Activated naive CD8-positive, alpha-beta T cell (primary cell): ENCODE results near the gene SENP6.

Experiments
- H3K27ac Mint-ChIP-seq: one replicate; pipeline ENCODE4 v1.8.0; 2021; ENCODE audit warnings: mixed read lengths
- H3K27me3 Mint-ChIP-seq: one replicate; pipeline ENCODE4 v1.8.0; 2021; ENCODE audit warnings: mixed read lengths
- H3K36me3 Mint-ChIP-seq: one replicate; pipeline ENCODE4 v1.8.0; 2021; ENCODE audit warnings: mixed read lengths
- H3K4me1 Mint-ChIP-seq: one replicate; pipeline ENCODE4 v1.8.0; 2021; ENCODE audit warnings: low read depth, mixed read lengths
- H3K4me3 Mint-ChIP-seq: one replicate; pipeline ENCODE4 v1.8.0; 2021; ENCODE audit warnings: mild to moderate bottlenecking, mixed read lengths
- H3K9me3 Mint-ChIP-seq: one replicate; pipeline ENCODE4 v1.8.0; 2021; ENCODE audit warnings: low read depth, mixed read lengths

Gene SENP6

DNA sequence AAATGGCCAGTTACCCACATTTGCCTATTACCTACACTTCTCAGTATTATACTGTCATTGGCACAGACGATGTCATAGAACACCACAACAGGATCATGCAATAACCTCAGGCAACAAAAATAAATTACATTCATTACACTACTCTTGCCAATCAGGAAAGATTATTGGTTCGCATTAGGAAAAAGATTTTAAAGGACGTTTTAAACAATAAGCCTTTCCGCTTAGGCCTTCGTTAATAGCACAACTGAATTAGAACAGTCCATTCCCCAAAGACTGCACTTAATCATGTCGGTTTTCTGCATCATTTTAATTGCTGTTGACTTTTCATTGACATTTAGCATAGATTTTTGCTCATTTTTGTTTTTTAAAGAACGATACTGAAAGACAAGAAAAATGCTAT is 912 bp upstream of the SENP6 start:
- Mint-ChIP-seq H3K9me3 (no peaks in the 10 kb centered on the region), H3K4me1 (peaks cover 57% of the 10 kb centered on the region), H3K36me3 (peaks cover 2% of the 10 kb centered on the region), H3K4me3 (peak overlapping the region; percentile 98), H3K27ac (peak overlapping the region; percentile 99), H3K27me3 (no peaks in the 10 kb centered on the region)

DNA sequence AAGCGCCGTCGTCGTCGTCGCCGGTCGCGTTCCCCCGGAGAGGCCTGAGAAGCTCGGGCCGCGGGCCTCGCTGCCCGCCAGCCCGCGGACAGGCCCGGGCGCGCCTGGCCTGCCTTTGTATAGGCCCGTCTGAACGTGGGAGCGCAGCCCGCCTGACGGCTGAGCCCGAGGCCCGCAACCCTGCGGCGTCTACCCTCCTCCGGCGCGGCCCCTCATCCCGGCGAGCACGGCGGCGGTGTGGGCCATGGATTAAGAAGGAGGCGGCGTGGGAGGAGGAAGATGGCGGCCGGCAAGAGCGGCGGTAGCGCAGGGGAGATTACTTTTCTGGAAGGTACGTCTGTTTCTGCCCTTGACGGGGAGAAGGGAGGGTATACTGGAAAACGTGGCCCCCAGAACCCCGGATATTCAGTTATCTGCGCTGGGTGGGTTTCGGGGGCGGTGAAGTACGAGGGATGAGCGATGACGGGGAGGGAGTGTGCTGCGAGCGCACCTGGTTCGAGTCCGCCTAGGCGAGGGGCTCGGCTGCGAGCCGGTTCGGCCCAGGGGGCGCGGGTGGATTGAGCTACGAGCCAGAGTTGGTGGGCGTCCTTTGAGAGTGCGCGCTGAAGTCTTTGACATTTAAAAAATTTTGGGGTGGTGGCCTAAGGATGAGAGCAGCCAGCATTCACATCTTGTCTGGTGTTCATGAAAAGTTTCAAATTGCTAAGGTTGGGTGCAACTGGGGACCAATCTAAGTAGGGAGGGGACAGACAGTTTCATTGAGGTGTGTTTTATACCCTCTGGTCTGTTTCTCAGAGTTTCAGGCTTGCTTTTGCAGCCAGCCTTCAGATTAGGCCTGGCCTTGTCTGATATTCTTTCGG is 796 bp downstream of the SENP6 start:
- no peaks in the 10 kb centered on the region for H3K27me3 Mint-ChIP-seq
- peaks cover 3% of the 10 kb centered on the region for H3K36me3 Mint-ChIP-seq
- H3K27ac Mint-ChIP-seq, result peak overlapping the region; percentile 99
- no peaks in the 10 kb centered on the region for H3K9me3 Mint-ChIP-seq
- peak overlapping the region; percentile 98 for H3K4me3 Mint-ChIP-seq
- peaks cover 69% of the 10 kb centered on the region for H3K4me1 Mint-ChIP-seq

DNA sequence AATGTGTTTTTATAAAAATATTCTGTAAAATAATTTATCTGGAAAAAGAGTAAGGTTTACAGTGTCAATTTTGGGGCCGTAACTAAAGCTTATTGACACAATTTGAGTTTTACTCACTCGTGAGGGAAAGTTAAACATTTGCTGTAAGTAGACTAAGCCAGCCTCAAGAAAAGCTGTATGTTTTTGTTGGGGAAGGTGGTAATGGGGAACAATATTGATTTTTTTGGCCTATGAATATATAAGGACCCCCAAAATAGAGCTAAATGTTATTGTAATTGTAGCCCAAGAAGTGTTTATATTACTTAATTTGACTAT is 1.4 kb downstream of the SENP6 start:
- no peaks in the 10 kb centered on the region for H3K27me3 Mint-ChIP-seq
- H3K9me3 Mint-ChIP-seq, result no peaks in the 10 kb centered on the region
- H3K27ac Mint-ChIP-seq, result peak overlapping the region; percentile 99
- H3K4me3 Mint-ChIP-seq, result peak overlapping the region; percentile 98
- peaks cover 5% of the 10 kb centered on the region for H3K36me3 Mint-ChIP-seq
- H3K4me1 Mint-ChIP-seq, result peaks cover 70% of the 10 kb centered on the region

DNA sequence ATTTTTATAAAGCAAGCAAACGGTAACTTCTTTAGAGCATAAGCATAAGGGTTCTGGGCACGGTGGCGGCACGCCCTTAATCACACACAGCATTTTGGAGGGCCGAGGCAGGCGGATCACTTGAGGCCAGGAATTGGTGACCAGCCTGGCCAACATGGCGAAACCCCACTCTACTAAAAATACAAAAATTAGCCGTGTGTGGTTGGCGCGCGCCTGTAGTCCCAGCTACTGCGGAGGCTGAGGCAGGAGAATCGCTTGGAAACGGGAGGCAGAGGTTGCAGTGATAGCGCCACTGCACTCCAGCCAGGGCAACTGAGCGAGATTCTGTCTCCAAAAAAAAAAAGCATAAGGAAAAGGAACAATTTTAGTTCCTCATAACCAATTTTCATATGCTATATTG is 2.6 kb downstream of the SENP6 start:
- Mint-ChIP-seq H3K27me3 (no peaks in the 10 kb centered on the region), H3K27ac (peak overlapping the region; percentile 13), H3K4me1 (peaks cover 71% of the 10 kb centered on the region), H3K36me3 (peaks cover 6% of the 10 kb centered on the region), H3K4me3 (peak overlapping the region; percentile 98), H3K9me3 (no peaks in the 10 kb centered on the region)

DNA sequence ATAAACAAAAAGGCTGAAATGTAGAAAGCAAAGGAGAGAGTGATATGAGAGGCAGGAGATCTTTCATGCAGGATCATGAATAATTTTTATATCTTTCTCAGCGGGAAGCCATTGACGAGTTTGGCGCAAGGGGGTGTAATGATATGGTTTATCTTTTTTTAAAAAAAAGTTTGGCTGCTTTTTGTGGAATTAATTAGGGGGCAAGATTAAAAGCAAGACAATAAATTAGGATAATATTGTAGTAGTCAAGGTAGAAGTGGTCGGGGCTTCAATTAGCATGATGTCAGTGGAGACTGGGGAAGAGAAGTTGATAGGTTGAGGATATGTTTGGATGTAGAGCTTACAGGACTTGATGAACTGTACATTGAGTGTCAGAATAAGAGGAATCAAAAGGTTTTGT is 4.0 kb downstream of the SENP6 start:
- no peaks in the 10 kb centered on the region for H3K9me3 Mint-ChIP-seq
- peak overlapping the region; percentile 40 for H3K4me3 Mint-ChIP-seq
- peak overlapping the region; percentile 31 for H3K27ac Mint-ChIP-seq
- peaks cover 8% of the 10 kb centered on the region for H3K36me3 Mint-ChIP-seq
- H3K27me3 Mint-ChIP-seq, result no peaks in the 10 kb centered on the region
- H3K4me1 Mint-ChIP-seq, result peaks cover 77% of the 10 kb centered on the region

DNA sequence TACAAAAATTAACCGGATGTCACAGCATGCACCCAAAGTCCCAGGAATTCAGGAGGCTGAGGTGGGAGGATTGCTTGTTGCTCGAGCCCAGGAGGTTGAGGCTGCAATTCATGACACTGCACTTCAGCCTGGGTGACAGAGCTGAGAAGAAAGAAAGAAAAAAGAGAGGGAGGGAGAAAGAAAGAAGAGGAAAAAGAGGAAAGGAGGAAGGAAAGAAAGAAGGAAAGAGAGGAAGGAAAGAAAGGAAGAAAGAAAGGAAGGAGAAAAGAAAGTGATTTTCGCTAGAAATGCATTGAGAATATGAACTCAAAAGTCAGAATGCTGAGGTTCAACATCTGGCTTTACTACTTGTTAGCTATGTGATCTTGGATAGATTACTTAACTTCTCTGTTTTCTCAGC is 6.6 kb downstream of the SENP6 start:
- Mint-ChIP-seq H3K36me3 (peaks cover 8% of the 10 kb centered on the region), H3K4me1 (peaks cover 95% of the 10 kb centered on the region), H3K9me3 (no peaks in the 10 kb centered on the region), H3K27me3 (no peaks in the 10 kb centered on the region), H3K27ac (peak overlapping the region; percentile 54), H3K4me3 (peak overlapping the region; percentile 40)

DNA sequence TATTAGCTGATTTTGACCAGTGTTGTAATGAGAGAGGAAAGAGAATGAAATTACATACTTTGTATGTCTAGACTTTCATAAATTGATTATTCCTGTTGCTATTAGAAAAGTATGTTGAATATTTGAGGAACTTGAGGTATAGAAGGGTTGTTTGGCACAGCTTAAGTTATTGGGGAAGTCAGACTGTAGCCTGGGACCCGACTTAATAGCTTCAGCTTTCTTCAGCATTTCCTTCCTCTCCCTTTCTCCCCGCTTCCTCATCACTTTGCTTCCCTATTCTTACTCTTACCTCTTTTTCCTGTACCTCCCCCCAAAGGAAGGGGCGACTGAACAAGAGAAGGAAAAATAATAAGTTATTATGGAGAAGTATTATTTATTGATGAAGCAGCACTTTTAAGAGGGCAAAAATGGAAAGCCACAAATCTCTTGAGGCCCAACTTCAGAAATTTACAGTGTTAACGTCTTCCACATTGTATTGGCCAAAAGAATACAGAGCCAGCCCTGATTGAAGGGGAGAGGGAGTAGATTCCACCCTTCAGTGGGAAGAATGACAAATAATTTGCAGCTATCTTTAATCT is 7.4 kb downstream of the SENP6 start:
- H3K4me3 Mint-ChIP-seq, result no peak overlapping the region
- H3K27me3 Mint-ChIP-seq, result no peaks in the 10 kb centered on the region

DNA sequence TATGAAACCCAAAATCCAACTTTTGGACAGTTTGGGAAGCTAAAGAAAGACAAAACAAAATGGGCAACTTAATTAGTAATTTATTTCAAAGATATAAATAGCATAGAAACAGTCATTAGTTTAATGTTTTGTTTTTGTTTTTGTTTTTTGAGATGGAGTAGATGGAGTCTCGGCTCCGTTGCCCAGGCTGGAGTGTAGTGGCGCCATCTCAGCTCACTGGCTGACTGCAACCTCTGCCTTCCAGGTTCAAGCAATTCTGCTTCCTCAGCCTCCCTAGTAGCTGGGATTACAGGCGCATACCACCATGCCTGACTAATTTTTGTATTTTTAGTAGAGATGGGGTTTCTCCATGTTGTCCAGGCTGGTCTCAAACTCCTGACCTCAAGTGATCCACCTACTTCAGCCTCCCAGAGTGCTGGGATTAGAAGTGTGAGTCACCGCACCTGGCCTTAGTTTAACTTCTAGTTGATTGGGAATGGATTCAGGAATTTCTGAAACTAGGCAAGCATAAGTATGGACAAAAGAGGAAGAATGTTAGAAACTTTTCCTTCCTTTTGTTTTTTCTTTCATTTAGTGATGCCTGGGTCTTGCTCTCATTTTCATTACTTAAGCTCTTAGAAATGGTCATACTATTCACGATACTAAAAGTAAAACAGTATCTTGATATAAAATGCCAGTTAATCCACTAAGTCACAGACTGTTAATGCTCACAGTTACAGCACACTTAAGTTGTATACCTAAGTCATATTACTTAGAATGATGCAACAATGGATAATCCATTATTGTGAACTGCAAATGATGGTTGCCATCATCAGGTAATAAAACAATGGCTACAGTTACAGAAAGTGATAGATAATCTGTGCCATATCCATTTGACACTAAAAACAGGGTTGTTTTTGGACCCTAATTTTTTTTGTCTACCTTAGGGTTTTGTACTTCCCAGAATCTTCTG is 8.2 kb downstream of the SENP6 start:
- peak overlapping the region; percentile 11 for H3K4me3 Mint-ChIP-seq
- H3K4me1 Mint-ChIP-seq, result peaks cover 98% of the 10 kb centered on the region
- H3K27me3 Mint-ChIP-seq, result no peaks in the 10 kb centered on the region
- H3K27ac Mint-ChIP-seq, result peak overlapping the region; percentile 67
- no peaks in the 10 kb centered on the region for H3K9me3 Mint-ChIP-seq
- peaks cover 9% of the 10 kb centered on the region for H3K36me3 Mint-ChIP-seq

More for the DNA sequence above, 7.4 kb downstream of the SENP6 start:
- Mint-ChIP-seq H3K4me1 (peaks cover 95% of the 10 kb centered on the region), H3K36me3 (peaks cover 6% of the 10 kb centered on the region), H3K27ac (peak overlapping the region; percentile 67), H3K9me3 (no peaks in the 10 kb centered on the region)

DNA sequence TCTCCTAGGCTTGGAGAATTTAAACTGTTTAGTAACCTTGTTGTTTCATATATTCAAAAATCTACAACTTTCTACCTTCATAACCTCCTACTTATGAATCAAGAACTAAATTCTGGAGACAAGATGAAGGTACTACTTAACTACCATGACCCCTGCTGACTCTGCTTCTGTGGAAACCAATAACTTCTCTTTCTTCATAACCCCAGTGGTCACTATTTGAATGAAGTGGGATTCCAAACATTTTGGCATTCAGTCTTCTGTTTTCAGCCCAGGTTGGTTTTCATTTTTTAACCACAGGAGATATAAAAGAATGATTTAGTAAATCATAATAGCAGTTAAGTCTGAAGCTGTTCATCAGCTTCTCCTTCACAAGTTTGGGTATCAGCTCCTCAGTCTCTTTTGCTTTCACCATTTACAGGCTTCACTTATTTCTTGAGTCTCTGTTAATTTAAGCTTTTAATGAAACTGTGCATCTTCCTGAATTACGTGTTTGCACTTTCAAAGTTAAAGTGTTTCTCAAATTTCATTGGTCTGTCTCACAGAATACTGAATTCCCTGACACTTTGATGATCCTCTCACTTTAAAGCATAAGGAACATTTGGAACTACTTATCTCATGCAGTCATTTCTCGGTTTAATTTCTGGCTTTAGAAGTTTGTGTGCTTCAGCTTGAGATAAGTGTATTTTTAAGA is 9.5 kb downstream of the SENP6 start:
- H3K27ac Mint-ChIP-seq, result peak overlapping the region; percentile 87
- peaks cover 98% of the 10 kb centered on the region for H3K4me1 Mint-ChIP-seq
- H3K9me3 Mint-ChIP-seq, result no peaks in the 10 kb centered on the region
- H3K4me3 Mint-ChIP-seq, result peak overlapping the region; percentile 46
- no peaks in the 10 kb centered on the region for H3K27me3 Mint-ChIP-seq
- H3K36me3 Mint-ChIP-seq, result peaks cover 11% of the 10 kb centered on the region

DNA sequence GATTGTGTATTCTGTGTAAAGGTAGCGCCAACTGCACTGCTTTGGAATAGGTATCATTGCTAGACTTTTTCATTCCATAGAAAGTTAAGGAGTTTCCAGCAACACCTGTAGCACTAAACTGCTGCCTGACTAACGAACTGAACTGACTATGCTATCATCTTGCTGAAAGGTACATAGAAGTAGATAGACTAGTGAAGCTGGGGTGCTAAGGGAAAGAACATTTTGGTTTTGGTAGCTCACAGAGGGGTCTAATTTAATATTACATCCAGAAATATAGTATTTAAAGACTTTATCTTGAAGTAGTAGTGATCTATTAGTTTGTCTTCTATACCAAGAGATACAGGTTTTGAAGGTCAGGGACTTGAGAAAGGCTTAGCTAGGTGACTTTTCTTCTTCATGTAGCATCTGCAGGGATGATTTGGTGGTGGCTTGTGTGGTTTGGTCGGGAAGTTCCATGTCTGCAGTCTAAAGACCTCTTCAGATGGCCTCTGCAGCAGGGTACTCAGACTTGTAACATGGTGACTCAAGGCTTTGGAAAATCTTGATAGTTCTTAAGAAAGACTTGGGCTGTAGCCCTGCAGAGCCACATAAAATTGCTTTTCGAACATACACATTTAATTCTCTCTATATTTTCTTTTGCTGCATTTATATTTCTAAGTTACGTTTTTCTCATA is 10.2 kb downstream of the SENP6 start:
- peak overlapping the region; percentile 87 for H3K27ac Mint-ChIP-seq
- peaks cover 11% of the 10 kb centered on the region for H3K36me3 Mint-ChIP-seq
- peak overlapping the region; percentile 46 for H3K4me3 Mint-ChIP-seq
- no peaks in the 10 kb centered on the region for H3K27me3 Mint-ChIP-seq
- H3K4me1 Mint-ChIP-seq, result peaks cover 94% of the 10 kb centered on the region
- no peaks in the 10 kb centered on the region for H3K9me3 Mint-ChIP-seq

DNA sequence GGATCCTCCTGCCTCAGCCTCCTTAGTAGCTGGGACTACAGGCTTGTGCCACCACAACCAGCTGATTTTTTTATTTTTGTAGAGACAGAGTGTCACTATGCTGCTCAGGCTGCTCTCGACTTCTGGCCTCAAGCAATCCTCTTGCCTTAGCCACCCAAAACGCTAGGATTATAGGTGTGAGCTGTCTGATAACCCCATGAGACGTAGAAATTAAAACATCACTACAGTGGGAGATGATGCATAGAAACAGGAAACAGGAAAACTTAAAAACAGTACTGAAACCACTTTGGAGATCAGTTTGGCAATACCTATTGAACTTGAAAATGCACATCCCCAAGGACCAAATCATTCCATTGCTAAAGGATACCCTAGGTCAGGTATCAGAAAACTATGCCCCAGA is 10.8 kb downstream of the SENP6 start:
- Mint-ChIP-seq H3K4me3 (peak overlapping the region; percentile 46), H3K9me3 (no peaks in the 10 kb centered on the region), H3K27ac (peak overlapping the region; percentile 87), H3K27me3 (no peaks in the 10 kb centered on the region), H3K4me1 (peaks cover 90% of the 10 kb centered on the region), H3K36me3 (peaks cover 11% of the 10 kb centered on the region)

DNA sequence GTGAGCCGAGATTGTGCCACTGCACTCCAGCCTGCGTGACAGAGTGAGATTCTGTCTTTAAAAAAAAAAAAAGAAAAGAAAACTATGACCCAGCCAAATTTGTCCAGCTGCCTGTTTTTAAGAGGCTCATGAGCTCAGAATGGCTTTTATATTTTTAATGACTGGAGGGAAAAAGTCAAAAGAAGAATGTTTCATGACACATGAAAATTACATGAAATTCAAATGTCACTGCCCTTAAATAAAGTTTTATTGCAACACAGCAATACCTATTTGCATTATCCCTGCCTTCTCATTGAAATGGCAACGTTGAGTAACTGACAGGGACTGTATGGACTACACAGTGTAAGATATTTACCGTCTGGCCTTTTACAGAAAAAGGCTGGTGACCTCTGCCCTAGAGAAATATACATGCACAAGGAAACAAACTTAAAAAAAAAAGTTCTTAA is 11.4 kb downstream of the SENP6 start:
- H3K9me3 Mint-ChIP-seq, result no peaks in the 10 kb centered on the region
- H3K27me3 Mint-ChIP-seq, result no peaks in the 10 kb centered on the region
- H3K4me3 Mint-ChIP-seq, result peak overlapping the region; percentile 46
- H3K4me1 Mint-ChIP-seq, result peaks cover 90% of the 10 kb centered on the region
- peak overlapping the region; percentile 87 for H3K27ac Mint-ChIP-seq
- H3K36me3 Mint-ChIP-seq, result peaks cover 14% of the 10 kb centered on the region

DNA sequence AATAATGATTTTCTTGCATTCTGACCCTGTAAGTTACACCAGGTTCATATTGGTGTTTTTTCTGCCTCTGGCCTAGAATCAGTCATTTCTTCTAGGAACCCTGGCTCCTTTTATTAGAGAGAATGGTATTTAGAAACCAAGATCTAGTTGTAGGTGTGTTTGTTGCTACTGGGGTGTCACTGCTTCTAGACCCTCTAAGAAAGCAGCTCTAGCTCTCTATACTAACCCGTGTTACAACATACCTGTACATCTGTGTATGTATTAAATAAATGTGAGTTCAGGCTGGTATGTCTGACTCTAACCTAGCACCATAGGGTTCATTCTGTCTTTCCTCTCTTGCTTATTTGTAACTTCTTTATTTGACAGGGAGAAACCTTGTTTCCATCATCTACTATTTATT is 16.8 kb downstream of the SENP6 start:
- H3K4me3 Mint-ChIP-seq, result peak overlapping the region; percentile 41
- H3K27me3 Mint-ChIP-seq, result no peaks in the 10 kb centered on the region
- H3K9me3 Mint-ChIP-seq, result no peaks in the 10 kb centered on the region
- no peak overlapping the region for H3K27ac Mint-ChIP-seq
- peaks cover 11% of the 10 kb centered on the region for H3K36me3 Mint-ChIP-seq
- H3K4me1 Mint-ChIP-seq, result peaks cover 75% of the 10 kb centered on the region
